ENCODE data around the gene PRR33. TPM values are rescaled to one million over a fixed set of nuclear protein-coding genes. Genes with fewer than 3 reads are reported as not detected.

Gene PRR33
- total RNA-seq, 5 donors from 2014 or later (not counting 1 experiment from before 2014, with no cell fraction given) = 0.10 to 0.12 TPM; not detected in 3

GRCh38 chr11:1932681-1933080, 41.0 kb upstream of the PRR33 start:
- Mint-ChIP-seq H3K4me1 (peaks cover 4 to 6% (median 6%) of the 10 kb centered on the region in 3 donors), H3K27me3 (peaks cover 3 to 10% of the 10 kb centered on the region in 2 donors), H3K36me3 (peaks cover 5% of the 10 kb centered on the region), H3K9me3 (no peaks in the 10 kb centered on the region), H3K4me3 (no peak overlapping the region), H3K27ac (no peak overlapping the region)
- H3K27ac ChIP-seq (ENCODE audit: low read length) = no peak overlapping the region
- peaks cover 0 to 23% of the 10 kb centered on the region in 2 experiments for H3K27me3 ChIP-seq (replicated peaks in 1 of 2; ENCODE audit: control insufficient read depth in 2 of 2, extremely low read depth in 1 of 2, insufficient read depth in 2 of 2, low read length in 1 of 2)
- ChIA-PET CTCF (no interaction called here), POLR2A (no interaction called here)
- H3K9me3 ChIP-seq = no peaks in the 10 kb centered on the region
- H3K4me1 ChIP-seq (ENCODE audit: control insufficient read depth in 1 of 2, extremely low read depth in 1 of 2, insufficient read depth in 2 of 2, low read length in 2 of 2) = peaks cover 0 to 7% of the 10 kb centered on the region in 2 experiments
- no peak for DNase-seq
- H3K4me3 ChIP-seq (ENCODE audit: control insufficient read depth in 1 of 2, extremely low read depth in 1 of 2, low read length in 1 of 2) = no peak overlapping the region
- WGBS (ENCODE audit: insufficient coverage) = 80% methylated on average over 3 of the region's 4 CpGs
- peaks cover 0 to 8% of the 10 kb centered on the region in 2 donors for H3K36me3 ChIP-seq (ENCODE audit: control insufficient read depth in 2 of 2, extremely low read depth in 1 of 2, insufficient read depth in 1 of 2, low read length in 1 of 2)
- no peak for ATAC-seq (replicated peaks in 1 of 4)

DNA sequence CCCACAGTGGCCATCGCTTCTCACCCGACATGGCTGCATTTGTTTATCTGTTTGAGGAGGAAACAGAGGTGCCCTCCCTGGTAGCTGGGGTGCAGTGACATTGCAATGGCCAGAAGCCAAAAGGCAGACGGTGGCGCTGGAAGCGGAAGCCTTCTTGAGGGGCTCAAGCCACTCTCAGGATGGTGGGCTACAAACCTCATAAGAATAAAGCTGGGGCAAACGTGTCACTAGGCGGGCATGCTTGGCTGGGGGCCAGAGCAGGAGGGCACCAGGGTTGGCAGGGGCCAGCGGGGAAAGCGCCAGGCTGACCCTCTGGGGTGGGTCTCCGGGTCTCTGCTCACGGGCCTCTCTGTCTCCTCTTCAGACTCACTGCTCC, 40.4 kb upstream of the PRR33 start:
- H3K9me3 Mint-ChIP-seq = no peaks in the 10 kb centered on the region
- no peak for ATAC-seq (replicated peaks in 1 of 4)
- ChIA-PET CTCF (no interaction called here), POLR2A (no interaction called here)
- no peak overlapping the region for H3K27ac Mint-ChIP-seq
- Histone ChIP-seq H3K36me3 (ENCODE audit: control insufficient read depth in 2 of 2, extremely low read depth in 1 of 2, insufficient read depth in 1 of 2, low read length in 1 of 2) (peaks cover 0 to 8% of the 10 kb centered on the region in 2 donors), H3K9me3 (no peaks in the 10 kb centered on the region), H3K4me3 (ENCODE audit: control insufficient read depth in 1 of 2, extremely low read depth in 1 of 2, low read length in 1 of 2) (no peak overlapping the region), H3K27ac (ENCODE audit: low read length) (no peak overlapping the region), H3K27me3 (replicated peaks in 1 of 2; ENCODE audit: control insufficient read depth in 2 of 2, extremely low read depth in 1 of 2, insufficient read depth in 2 of 2, low read length in 1 of 2) (peaks cover 0 to 29% of the 10 kb centered on the region in 2 experiments), H3K4me1 (ENCODE audit: control insufficient read depth in 1 of 2, extremely low read depth in 1 of 2, insufficient read depth in 2 of 2, low read length in 2 of 2) (peaks cover 0 to 7% of the 10 kb centered on the region in 2 experiments)
- H3K4me3 Mint-ChIP-seq = no peak overlapping the region
- no peak for DNase-seq
- peaks cover 4 to 6% (median 6%) of the 10 kb centered on the region in 3 donors for H3K4me1 Mint-ChIP-seq
- peaks cover 3 to 10% of the 10 kb centered on the region in 2 donors for H3K27me3 Mint-ChIP-seq
- 67% methylated on average over 7 of the region's 11 CpGs for WGBS (ENCODE audit: insufficient coverage)
- H3K36me3 Mint-ChIP-seq = peaks cover 5% of the 10 kb centered on the region

GRCh38 chr11:1931341-1932104, 39.8 kb upstream of the PRR33 start:
- no peak overlapping the region for H3K4me3 Mint-ChIP-seq
- Histone ChIP-seq H3K9me3 (no peaks in the 10 kb centered on the region), H3K36me3 (ENCODE audit: control insufficient read depth in 2 of 2, extremely low read depth in 1 of 2, insufficient read depth in 1 of 2, low read length in 1 of 2) (peaks cover 0 to 8% of the 10 kb centered on the region in 2 donors), H3K4me1 (ENCODE audit: control insufficient read depth in 1 of 2, extremely low read depth in 1 of 2, insufficient read depth in 2 of 2, low read length in 2 of 2) (peaks cover 0 to 7% of the 10 kb centered on the region in 2 experiments), H3K27ac (ENCODE audit: low read length) (no peak overlapping the region), H3K4me3 (ENCODE audit: control insufficient read depth in 1 of 2, extremely low read depth in 1 of 2, low read length in 1 of 2) (no peak overlapping the region), H3K27me3 (replicated peaks in 1 of 2; ENCODE audit: control insufficient read depth in 2 of 2, extremely low read depth in 1 of 2, insufficient read depth in 2 of 2, low read length in 1 of 2) (peaks cover 0 to 34% of the 10 kb centered on the region in 2 experiments)
- H3K9me3 Mint-ChIP-seq = no peaks in the 10 kb centered on the region
- ChIA-PET POLR2A (no interaction called here), CTCF (no interaction called here)
- peaks cover 4 to 6% (median 6%) of the 10 kb centered on the region in 3 donors for H3K4me1 Mint-ChIP-seq
- 98% methylated on average over 7 of the region's 18 CpGs for WGBS (ENCODE audit: insufficient coverage)
- H3K27me3 Mint-ChIP-seq = peaks cover 6 to 12% of the 10 kb centered on the region in 2 donors
- no peak for ATAC-seq (replicated peaks in 1 of 4)
- H3K36me3 Mint-ChIP-seq = peaks cover 5% of the 10 kb centered on the region
- DNase-seq = no peak
- no peak overlapping the region for H3K27ac Mint-ChIP-seq

DNA sequence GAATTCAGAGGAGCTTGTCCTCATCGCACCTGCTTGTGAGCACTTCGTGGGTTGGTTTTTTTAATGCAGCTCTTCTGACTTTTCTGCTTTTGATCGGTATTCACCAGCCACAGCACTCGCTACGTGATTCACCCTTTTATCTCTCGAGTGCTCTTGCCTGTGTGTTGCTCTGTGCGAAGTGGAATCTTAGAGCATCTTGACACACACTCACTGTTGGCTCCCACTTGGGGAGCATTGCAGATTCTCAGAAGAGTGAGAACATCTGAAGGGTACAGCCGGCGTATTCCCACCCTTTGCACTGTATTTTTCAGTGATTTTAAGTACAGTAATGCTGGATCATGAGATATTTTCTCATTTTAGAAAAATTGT, 38.8 kb upstream of the PRR33 start:
- peaks cover 0 to 44% of the 10 kb centered on the region in 2 experiments for H3K27me3 ChIP-seq (replicated peaks in 1 of 2; ENCODE audit: control insufficient read depth in 2 of 2, extremely low read depth in 1 of 2, insufficient read depth in 2 of 2, low read length in 1 of 2)
- CTCF ChIA-PET = no interaction called here
- H3K4me1 ChIP-seq (ENCODE audit: control insufficient read depth in 1 of 2, extremely low read depth in 1 of 2, insufficient read depth in 2 of 2, low read length in 2 of 2) = peaks cover 0 to 7% of the 10 kb centered on the region in 2 experiments
- Mint-ChIP-seq H3K4me3 (no peak overlapping the region), H3K4me1 (peaks cover 4 to 6% (median 6%) of the 10 kb centered on the region in 3 donors), H3K27me3 (peaks cover 6 to 15% of the 10 kb centered on the region in 2 donors), H3K27ac (no peak overlapping the region), H3K36me3 (peaks cover 5% of the 10 kb centered on the region), H3K9me3 (no peaks in the 10 kb centered on the region)
- no peak overlapping the region for H3K4me3 ChIP-seq (ENCODE audit: control insufficient read depth in 1 of 2, extremely low read depth in 1 of 2, low read length in 1 of 2)
- peaks cover 0 to 7% of the 10 kb centered on the region in 2 donors for H3K36me3 ChIP-seq (ENCODE audit: control insufficient read depth in 2 of 2, extremely low read depth in 1 of 2, insufficient read depth in 1 of 2, low read length in 1 of 2)
- H3K27ac ChIP-seq (ENCODE audit: low read length) = no peak overlapping the region
- WGBS (ENCODE audit: insufficient coverage) = 8% methylated on average over 4 of the region's 9 CpGs
- DNase-seq (no peak), ATAC-seq (replicated peaks in 1 of 4) (peak; percentile 20 to 66 (median 52))
- POLR2A ChIA-PET = no interaction called here
- H3K9me3 ChIP-seq = no peaks in the 10 kb centered on the region

DNA sequence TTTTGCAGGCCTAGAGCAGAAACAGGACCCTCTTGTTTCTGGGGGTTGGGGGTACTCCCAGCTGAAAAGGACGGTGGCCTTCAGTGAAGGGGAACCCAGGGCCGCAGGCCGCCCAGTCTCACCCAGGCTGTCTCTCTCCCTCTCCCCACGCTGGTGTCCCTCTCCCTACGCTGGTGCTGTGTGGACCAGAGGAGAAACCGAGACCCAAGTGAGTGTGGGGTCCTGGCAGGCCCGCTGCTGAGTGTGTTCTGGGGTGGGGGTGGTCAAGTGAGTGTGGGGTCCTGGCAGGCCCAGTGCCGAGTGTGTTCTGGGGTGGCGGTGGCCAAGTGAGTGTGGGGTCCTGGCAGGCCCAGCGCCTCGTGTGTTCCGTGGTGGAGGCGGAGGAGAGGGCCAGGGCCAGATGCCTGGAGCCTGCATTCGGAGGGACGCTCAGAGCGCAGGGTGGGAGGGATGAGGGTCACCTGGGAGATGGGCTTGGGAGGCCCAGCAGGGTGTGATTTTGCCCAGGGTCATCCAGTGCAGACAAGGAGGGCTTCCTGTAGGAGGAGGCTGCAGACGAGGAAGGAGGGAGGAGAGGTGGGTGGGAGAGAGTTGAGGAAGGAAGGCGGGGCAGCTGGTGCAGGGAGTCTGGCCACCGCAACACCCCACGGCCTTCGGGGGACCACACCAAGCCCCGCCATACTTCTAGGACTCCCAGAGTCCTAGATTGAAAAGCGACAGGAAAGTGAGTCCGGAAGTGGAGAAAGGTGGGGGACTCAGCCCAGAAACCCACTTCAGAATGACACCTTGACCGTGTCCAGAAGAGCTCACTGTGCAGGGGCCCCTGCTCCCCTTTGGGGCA, 38.1 kb upstream of the PRR33 start:
- Mint-ChIP-seq H3K36me3 (peaks cover 5% of the 10 kb centered on the region), H3K27me3 (peaks cover 6 to 15% of the 10 kb centered on the region in 2 donors), H3K4me1 (peaks cover 4 to 6% (median 6%) of the 10 kb centered on the region in 3 donors), H3K9me3 (no peaks in the 10 kb centered on the region), H3K27ac (no peak overlapping the region), H3K4me3 (no peak overlapping the region)
- ATAC-seq (replicated peaks in 1 of 4) (peak in 1 of 4 experiments; percentile 20), DNase-seq (no peak)
- peaks cover 0 to 43% of the 10 kb centered on the region in 2 experiments for H3K27me3 ChIP-seq (replicated peaks in 1 of 2; ENCODE audit: control insufficient read depth in 2 of 2, extremely low read depth in 1 of 2, insufficient read depth in 2 of 2, low read length in 1 of 2)
- 86% methylated on average over 18 of the region's 25 CpGs for WGBS (ENCODE audit: insufficient coverage)
- no peak overlapping the region for H3K4me3 ChIP-seq (ENCODE audit: control insufficient read depth in 1 of 2, extremely low read depth in 1 of 2, low read length in 1 of 2)
- peaks cover 0 to 7% of the 10 kb centered on the region in 2 experiments for H3K4me1 ChIP-seq (ENCODE audit: control insufficient read depth in 1 of 2, extremely low read depth in 1 of 2, insufficient read depth in 2 of 2, low read length in 2 of 2)
- peaks cover 0 to 1% of the 10 kb centered on the region in 2 donors for H3K36me3 ChIP-seq (ENCODE audit: control insufficient read depth in 2 of 2, extremely low read depth in 1 of 2, insufficient read depth in 1 of 2, low read length in 1 of 2)
- H3K27ac ChIP-seq (ENCODE audit: low read length) = no peak overlapping the region
- no peaks in the 10 kb centered on the region for H3K9me3 ChIP-seq
- POLR2A ChIA-PET = no interaction called here
- CTCF ChIA-PET = no interaction called here

DNA sequence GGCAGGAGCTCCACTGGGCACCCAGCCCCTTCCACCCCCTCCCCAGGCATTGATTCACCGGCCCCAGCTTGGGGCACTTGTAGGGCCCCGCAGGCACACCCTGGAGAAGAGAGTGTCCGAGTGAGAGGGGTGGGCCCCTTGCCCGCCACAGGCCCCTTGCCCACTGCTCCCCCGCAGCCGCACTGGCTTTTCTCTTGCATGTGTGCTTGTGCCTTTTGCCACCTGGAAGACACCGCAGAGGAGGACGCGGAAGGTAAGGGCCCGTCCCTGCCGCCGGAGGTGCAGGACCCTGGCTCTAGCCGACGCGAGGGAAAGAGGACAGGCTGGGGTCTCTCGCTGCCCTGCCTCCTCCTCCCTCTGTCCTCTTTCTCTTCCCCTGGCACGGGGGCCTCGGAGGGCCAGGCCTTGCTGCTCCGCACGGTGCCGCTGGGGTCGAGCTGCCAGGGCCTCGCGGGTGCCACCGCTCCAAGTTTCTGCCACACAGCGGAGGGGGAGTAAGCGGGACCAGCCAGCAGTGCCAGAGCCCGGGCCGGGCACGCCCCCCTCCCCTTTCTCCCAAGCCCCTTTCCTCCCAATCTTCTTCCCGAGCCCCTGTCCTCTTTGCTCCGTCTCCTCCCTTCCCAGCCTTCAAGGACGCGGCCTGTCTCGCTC, 37.3 kb upstream of the PRR33 start:
- Histone ChIP-seq H3K4me3 (ENCODE audit: control insufficient read depth in 1 of 2, extremely low read depth in 1 of 2, low read length in 1 of 2) (no peak overlapping the region), H3K27me3 (replicated peaks in 1 of 2; ENCODE audit: control insufficient read depth in 2 of 2, extremely low read depth in 1 of 2, insufficient read depth in 2 of 2, low read length in 1 of 2) (peaks cover 0 to 46% of the 10 kb centered on the region in 2 experiments), H3K9me3 (no peaks in the 10 kb centered on the region), H3K27ac (ENCODE audit: low read length) (no peak overlapping the region), H3K4me1 (ENCODE audit: control insufficient read depth in 1 of 2, extremely low read depth in 1 of 2, insufficient read depth in 2 of 2, low read length in 2 of 2) (peaks cover 0 to 10% of the 10 kb centered on the region in 2 experiments), H3K36me3 (ENCODE audit: control insufficient read depth in 2 of 2, extremely low read depth in 1 of 2, insufficient read depth in 1 of 2, low read length in 1 of 2) (no peaks in the 10 kb centered on the region)
- CTCF ChIA-PET = no interaction called here
- H3K4me1 Mint-ChIP-seq = peaks cover 4 to 6% (median 6%) of the 10 kb centered on the region in 3 donors
- H3K27ac Mint-ChIP-seq = no peak overlapping the region
- no peaks in the 10 kb centered on the region for H3K9me3 Mint-ChIP-seq
- ATAC-seq (replicated peaks in 1 of 4) (no peak), DNase-seq (no peak)
- H3K27me3 Mint-ChIP-seq = peaks cover 7 to 15% of the 10 kb centered on the region in 2 donors
- 95% methylated on average over 23 of the region's 35 CpGs for WGBS (ENCODE audit: insufficient coverage)
- H3K36me3 Mint-ChIP-seq = peaks cover 5% of the 10 kb centered on the region
- POLR2A ChIA-PET = no interaction called here
- no peak overlapping the region for H3K4me3 Mint-ChIP-seq

Data from T-cell (primary cell).